ENCODE results near the gene ABCA10.
"Not testable (repeated sequence)": the region's sequence is repeated elsewhere in the genome, so short reads cannot be mapped to it uniquely, and the experiment has no call there.

The ABCA10 gene

GRCh38 chr17:69228576-69228975 is at the start of gene ABCA10:
TSS of gene ABCA10 (minus strand) at chr17:69228824. CDS start at chr17:69225358, 3,466 bp downstream.
- no peaks in the 10 kb centered on the region for H3K36me3 ChIP-seq (ENCODE audit: control insufficient read depth in 2 of 2, insufficient read depth in 2 of 2, low read length in 2 of 2)
- H3K27ac ChIP-seq (ENCODE audit: low read length): no peak within 1 kb of the TSS
- H3K4me3 ChIP-seq (ENCODE audit: low read length in 2 of 2): peak within 1 kb of the TSS in 1 of 2 donors; percentile 52
- H3K9me3 ChIP-seq (ENCODE audit: control insufficient read depth in 2 of 2, low read length in 2 of 2): no peaks in the 10 kb centered on the region
- H3K27me3 ChIP-seq (ENCODE audit: control insufficient read depth in 1 of 2, insufficient read depth in 2 of 2, low read length in 2 of 2): no peaks in the 10 kb centered on the region
- H3K9ac ChIP-seq (ENCODE audit: low read length in 2 of 2): no peak within 1 kb of the TSS
- no peaks in the 10 kb centered on the region for H3K4me1 ChIP-seq (ENCODE audit: control insufficient read depth, insufficient read depth, low read length)

DNA sequence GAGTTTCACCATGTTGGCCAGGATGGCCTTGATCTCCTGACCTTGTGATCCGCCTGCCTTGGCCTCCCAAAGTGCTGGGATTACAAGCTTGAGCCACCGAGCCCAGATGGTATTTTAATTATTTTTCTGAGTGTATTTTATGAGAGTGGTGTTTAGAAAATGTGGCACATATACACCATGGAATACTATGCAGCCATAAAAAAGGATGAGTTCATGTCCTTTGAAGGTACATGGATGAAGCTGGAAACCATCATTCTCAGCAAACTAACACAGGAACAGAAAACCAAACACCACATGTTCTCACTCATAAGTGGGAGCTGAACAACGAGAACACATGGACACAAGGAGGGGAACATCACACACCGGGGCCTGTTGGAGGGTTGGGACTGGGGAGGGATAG is 47.7 kb upstream of the ABCA10 start:
- H3K9me3 ChIP-seq (ENCODE audit: control insufficient read depth in 2 of 2, low read length in 2 of 2); H3K4me1 ChIP-seq (ENCODE audit: control insufficient read depth, insufficient read depth, low read length); H3K27ac ChIP-seq (ENCODE audit: low read length); H3K4me3 ChIP-seq (ENCODE audit: low read length in 2 of 2); H3K36me3 ChIP-seq (ENCODE audit: control insufficient read depth in 2 of 2, insufficient read depth in 2 of 2, low read length in 2 of 2); H3K9ac ChIP-seq (ENCODE audit: low read length in 2 of 2); H3K27me3 ChIP-seq (ENCODE audit: control insufficient read depth in 1 of 2, insufficient read depth in 2 of 2, low read length in 2 of 2): not testable (repeated sequence)

- H3K9ac ChIP-seq (ENCODE audit: low read length in 2 of 2): no peak overlapping the region
- H3K36me3 ChIP-seq (ENCODE audit: control insufficient read depth in 2 of 2, insufficient read depth in 2 of 2, low read length in 2 of 2): no peaks in the 10 kb centered on the region
- H3K27me3 ChIP-seq (ENCODE audit: control insufficient read depth in 1 of 2, insufficient read depth in 2 of 2, low read length in 2 of 2): no peaks in the 10 kb centered on the region
- H3K4me1 ChIP-seq (ENCODE audit: control insufficient read depth, insufficient read depth, low read length): no peaks in the 10 kb centered on the region
- no peak overlapping the region for H3K4me3 ChIP-seq (ENCODE audit: low read length in 2 of 2)
- H3K9me3 ChIP-seq (ENCODE audit: control insufficient read depth in 2 of 2, low read length in 2 of 2): no peaks in the 10 kb centered on the region
- H3K27ac ChIP-seq (ENCODE audit: low read length): no peak overlapping the region
Measured at GRCh38 chr17:69275751-69276150, 47.1 kb upstream of the ABCA10 start.

DNA sequence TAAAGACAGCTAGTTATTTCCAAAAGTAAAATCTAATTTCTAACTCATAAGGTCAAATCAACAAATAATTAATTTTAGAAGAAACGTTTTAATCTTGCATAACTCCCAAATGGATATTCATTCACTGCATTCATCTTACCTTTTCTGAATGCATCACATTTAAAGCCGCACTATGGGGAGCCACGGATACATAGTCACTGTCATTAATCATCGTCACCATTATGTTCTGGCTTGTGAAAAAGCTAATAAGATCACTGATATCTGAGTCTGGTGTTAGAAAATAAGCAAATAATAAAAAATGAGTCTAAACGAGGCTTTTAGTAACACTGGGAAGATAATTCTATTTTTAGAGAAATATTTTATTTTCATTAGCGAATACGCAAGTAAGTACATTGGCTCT is 42.4 kb upstream of the ABCA10 start:
- Histone ChIP-seq H3K27ac (ENCODE audit: low read length) (no peak overlapping the region), H3K9ac (ENCODE audit: low read length in 2 of 2) (no peak overlapping the region), H3K36me3 (ENCODE audit: control insufficient read depth in 2 of 2, insufficient read depth in 2 of 2, low read length in 2 of 2) (no peaks in the 10 kb centered on the region), H3K4me3 (ENCODE audit: low read length in 2 of 2) (no peak overlapping the region), H3K4me1 (ENCODE audit: control insufficient read depth, insufficient read depth, low read length) (no peaks in the 10 kb centered on the region), H3K9me3 (ENCODE audit: control insufficient read depth in 2 of 2, low read length in 2 of 2) (no peaks in the 10 kb centered on the region), H3K27me3 (ENCODE audit: control insufficient read depth in 1 of 2, insufficient read depth in 2 of 2, low read length in 2 of 2) (no peaks in the 10 kb centered on the region)

- no peak overlapping the region for H3K9ac ChIP-seq (ENCODE audit: low read length in 2 of 2)
- no peaks in the 10 kb centered on the region for H3K27me3 ChIP-seq (ENCODE audit: control insufficient read depth in 1 of 2, insufficient read depth in 2 of 2, low read length in 2 of 2)
- H3K4me1 ChIP-seq (ENCODE audit: control insufficient read depth, insufficient read depth, low read length): no peaks in the 10 kb centered on the region
- no peak overlapping the region for H3K27ac ChIP-seq (ENCODE audit: low read length)
- H3K4me3 ChIP-seq (ENCODE audit: low read length in 2 of 2): no peak overlapping the region
- H3K36me3 ChIP-seq (ENCODE audit: control insufficient read depth in 2 of 2, insufficient read depth in 2 of 2, low read length in 2 of 2): no peaks in the 10 kb centered on the region
- H3K9me3 ChIP-seq (ENCODE audit: control insufficient read depth in 2 of 2, low read length in 2 of 2): no peaks in the 10 kb centered on the region
Measured at GRCh38 chr17:69269131-69269998, 40.7 kb upstream of the ABCA10 start.

DNA sequence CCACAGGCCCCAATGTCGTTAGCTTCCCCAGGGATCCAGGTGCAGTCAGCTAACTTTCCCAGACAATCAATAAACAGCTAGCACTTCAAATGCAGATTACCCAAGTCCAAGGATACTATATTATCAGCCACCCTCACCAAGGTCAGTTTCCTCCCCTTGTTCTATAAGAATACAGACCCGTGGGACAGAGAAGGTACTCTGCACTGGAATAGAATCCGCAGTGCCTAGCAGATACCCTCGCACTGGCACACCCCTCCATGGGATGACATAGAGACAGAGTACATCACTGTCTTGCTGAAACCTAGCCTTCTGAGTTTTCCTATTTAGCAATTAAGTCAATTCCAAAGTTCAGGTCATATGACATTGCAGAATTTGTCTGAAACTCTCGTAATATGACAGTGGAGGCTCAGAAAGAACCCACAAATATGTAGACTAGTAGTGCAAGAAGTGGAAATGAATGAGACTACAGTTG is 40.0 kb upstream of the ABCA10 start:
- Histone ChIP-seq H3K4me3 (ENCODE audit: low read length in 2 of 2) (no peak overlapping the region), H3K4me1 (ENCODE audit: control insufficient read depth, insufficient read depth, low read length) (no peaks in the 10 kb centered on the region), H3K9me3 (ENCODE audit: control insufficient read depth in 2 of 2, low read length in 2 of 2) (no peaks in the 10 kb centered on the region), H3K27ac (ENCODE audit: low read length) (no peak overlapping the region), H3K27me3 (ENCODE audit: control insufficient read depth in 1 of 2, insufficient read depth in 2 of 2, low read length in 2 of 2) (no peaks in the 10 kb centered on the region), H3K36me3 (ENCODE audit: control insufficient read depth in 2 of 2, insufficient read depth in 2 of 2, low read length in 2 of 2) (no peaks in the 10 kb centered on the region), H3K9ac (ENCODE audit: low read length in 2 of 2) (no peak overlapping the region)

DNA sequence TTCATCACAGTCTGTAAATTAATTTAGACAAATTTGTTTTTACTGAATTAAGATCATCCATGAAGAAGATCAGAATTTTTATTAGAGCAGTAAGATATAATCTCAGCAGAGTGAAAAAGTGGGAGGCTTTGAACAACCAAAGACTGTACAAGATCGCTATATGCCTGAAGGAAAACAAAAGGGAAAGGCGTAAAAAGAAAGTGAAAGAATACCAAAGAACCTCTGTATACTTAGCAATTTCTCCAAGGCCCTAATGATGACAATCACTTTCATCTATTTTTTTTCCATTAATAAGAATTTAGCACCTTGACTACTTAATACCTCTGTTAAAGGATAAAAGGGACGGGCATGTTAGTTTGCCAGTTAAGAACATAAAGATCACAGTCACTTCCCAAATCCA is 38.6 kb upstream of the ABCA10 start:
- Histone ChIP-seq H3K36me3 (ENCODE audit: control insufficient read depth in 2 of 2, insufficient read depth in 2 of 2, low read length in 2 of 2) (no peaks in the 10 kb centered on the region), H3K27me3 (ENCODE audit: control insufficient read depth in 1 of 2, insufficient read depth in 2 of 2, low read length in 2 of 2) (no peaks in the 10 kb centered on the region), H3K9ac (ENCODE audit: low read length in 2 of 2) (no peak overlapping the region), H3K27ac (ENCODE audit: low read length) (no peak overlapping the region), H3K9me3 (ENCODE audit: control insufficient read depth in 2 of 2, low read length in 2 of 2) (no peaks in the 10 kb centered on the region), H3K4me1 (ENCODE audit: control insufficient read depth, insufficient read depth, low read length) (no peaks in the 10 kb centered on the region), H3K4me3 (ENCODE audit: low read length in 2 of 2) (no peak overlapping the region)

DNA sequence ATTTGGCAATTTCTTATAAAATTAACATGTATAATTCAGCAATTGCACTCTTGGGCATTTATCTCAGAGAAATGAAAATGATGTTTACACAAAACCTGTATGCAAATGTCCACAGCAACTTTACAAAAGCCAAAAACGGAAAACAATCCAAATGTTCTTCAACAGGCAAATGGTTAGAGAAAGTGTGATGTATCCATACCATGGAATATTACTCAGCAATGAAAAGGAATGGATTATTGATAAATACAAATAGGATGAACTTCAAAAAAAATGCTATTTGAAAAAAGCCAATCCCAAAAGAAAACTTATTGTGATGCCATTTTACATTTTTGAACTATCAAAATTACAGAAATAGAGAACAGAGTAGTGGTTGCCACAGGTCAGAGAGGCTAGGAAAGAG is 37.2 kb upstream of the ABCA10 start:
- Histone ChIP-seq H3K4me1 (ENCODE audit: control insufficient read depth, insufficient read depth, low read length) (no peaks in the 10 kb centered on the region), H3K9ac (ENCODE audit: low read length in 2 of 2) (no peak overlapping the region), H3K27me3 (ENCODE audit: control insufficient read depth in 1 of 2, insufficient read depth in 2 of 2, low read length in 2 of 2) (no peaks in the 10 kb centered on the region), H3K4me3 (ENCODE audit: low read length in 2 of 2) (no peak overlapping the region), H3K36me3 (ENCODE audit: control insufficient read depth in 2 of 2, insufficient read depth in 2 of 2, low read length in 2 of 2) (no peaks in the 10 kb centered on the region), H3K27ac (ENCODE audit: low read length) (no peak overlapping the region), H3K9me3 (ENCODE audit: control insufficient read depth in 2 of 2, low read length in 2 of 2) (no peaks in the 10 kb centered on the region)

DNA sequence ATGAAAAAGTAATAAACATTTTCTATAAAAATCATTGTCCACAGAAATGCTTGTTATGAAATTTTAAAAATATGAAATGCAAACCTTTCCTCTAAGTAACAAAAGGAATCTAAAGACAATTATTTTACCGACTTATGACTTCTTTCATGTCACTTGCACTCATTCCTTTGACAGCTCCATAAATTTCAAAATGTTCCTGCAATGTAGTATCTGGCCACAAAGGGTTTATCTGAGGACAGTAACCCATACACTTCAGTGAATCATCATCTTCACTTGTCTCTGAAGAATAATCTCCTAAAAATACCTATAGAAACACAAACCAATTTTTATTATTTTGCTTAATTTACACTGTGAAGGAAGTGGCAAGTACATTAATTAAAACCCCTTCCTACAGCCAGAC is 25.6 kb upstream of the ABCA10 start:
- H3K9ac ChIP-seq (ENCODE audit: low read length in 2 of 2): no peak overlapping the region
- H3K4me3 ChIP-seq (ENCODE audit: low read length in 2 of 2): no peak overlapping the region
- H3K9me3 ChIP-seq (ENCODE audit: control insufficient read depth in 2 of 2, low read length in 2 of 2): no peaks in the 10 kb centered on the region
- no peak overlapping the region for H3K27ac ChIP-seq (ENCODE audit: low read length)
- peaks cover 0 to 3% of the 10 kb centered on the region in 2 donors for H3K36me3 ChIP-seq (ENCODE audit: control insufficient read depth in 2 of 2, insufficient read depth in 2 of 2, low read length in 2 of 2)
- no peaks in the 10 kb centered on the region for H3K4me1 ChIP-seq (ENCODE audit: control insufficient read depth, insufficient read depth, low read length)
- no peaks in the 10 kb centered on the region for H3K27me3 ChIP-seq (ENCODE audit: control insufficient read depth in 1 of 2, insufficient read depth in 2 of 2, low read length in 2 of 2)

DNA sequence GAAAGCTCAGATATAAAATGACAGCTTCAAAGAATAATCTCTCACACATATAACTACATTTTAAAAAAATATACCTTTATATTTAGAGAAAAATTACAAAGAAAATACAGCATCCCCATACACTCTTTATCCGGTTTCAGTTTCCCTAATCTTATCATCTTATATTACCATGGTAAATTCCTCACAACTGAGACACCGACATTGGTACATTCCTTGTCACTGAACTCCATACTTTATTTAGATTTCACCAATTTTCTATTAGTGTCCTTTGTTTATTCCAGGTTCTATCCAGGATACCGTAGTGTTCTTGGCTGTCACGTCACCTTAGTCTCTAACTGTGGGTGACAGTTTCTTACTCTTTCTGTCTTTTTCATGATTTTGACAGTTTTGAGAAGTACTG is 22.0 kb upstream of the ABCA10 start:
- Histone ChIP-seq H3K4me3 (ENCODE audit: low read length in 2 of 2) (no peak overlapping the region), H3K9ac (ENCODE audit: low read length in 2 of 2) (no peak overlapping the region), H3K27ac (ENCODE audit: low read length) (no peak overlapping the region), H3K4me1 (ENCODE audit: control insufficient read depth, insufficient read depth, low read length) (no peaks in the 10 kb centered on the region), H3K27me3 (ENCODE audit: control insufficient read depth in 1 of 2, insufficient read depth in 2 of 2, low read length in 2 of 2) (no peaks in the 10 kb centered on the region), H3K36me3 (ENCODE audit: control insufficient read depth in 2 of 2, insufficient read depth in 2 of 2, low read length in 2 of 2) (peaks cover 0 to 3% of the 10 kb centered on the region in 2 donors), H3K9me3 (ENCODE audit: control insufficient read depth in 2 of 2, low read length in 2 of 2) (no peaks in the 10 kb centered on the region)

- no peaks in the 10 kb centered on the region for H3K4me1 ChIP-seq (ENCODE audit: control insufficient read depth, insufficient read depth, low read length)
- no peaks in the 10 kb centered on the region for H3K36me3 ChIP-seq (ENCODE audit: control insufficient read depth in 2 of 2, insufficient read depth in 2 of 2, low read length in 2 of 2)
- no peak overlapping the region for H3K27ac ChIP-seq (ENCODE audit: low read length)
- no peak overlapping the region for H3K9ac ChIP-seq (ENCODE audit: low read length in 2 of 2)
- no peak overlapping the region for H3K4me3 ChIP-seq (ENCODE audit: low read length in 2 of 2)
- H3K9me3 ChIP-seq (ENCODE audit: control insufficient read depth in 2 of 2, low read length in 2 of 2): no peaks in the 10 kb centered on the region
- H3K27me3 ChIP-seq (ENCODE audit: control insufficient read depth in 1 of 2, insufficient read depth in 2 of 2, low read length in 2 of 2): no peaks in the 10 kb centered on the region
Measured at GRCh38 chr17:69246726-69247375, 18.2 kb upstream of the ABCA10 start.

All from stomach smooth muscle (tissue), 2 donors.